Activated CD4-positive, alpha-beta T cell treated with anti-CD3 and anti-CD28 coated beads, Interleukin-2, amount 10 ng/mL, durations not matched to agents 7 days and 5 days (primary cell): ENCODE results near the gene EPHA2. TPM values are rescaled to one million over a fixed set of nuclear protein-coding genes. Genes with fewer than 3 reads are reported as not detected.

Experiments
- CTCF ChIA-PET: fragments of 350-600 bp; sonication (Branson Sonifier 250); formaldehyde crosslinking; loops from one replicate; lab custom pipeline; 2021; ENCODE audit warnings: antibody characterized with exemption; lab: Charles Lee
- POLR2A ChIA-PET: fragments of 350-600 bp; sonication (Branson Sonifier 250); formaldehyde crosslinking; loops from one replicate; lab custom pipeline; 2021; ENCODE audit warnings: antibody characterized with exemption; lab: Charles Lee
- DNase-seq: peaks from one replicate; pipeline ENCODE4 v3.0.0-alpha.2; 2020
- H3K27ac Mint-ChIP-seq: one replicate; pipeline ENCODE4 v1.8.0; 2021; ENCODE audit warnings: mild to moderate bottlenecking, moderate library complexity, mixed read lengths
- H3K27me3 Mint-ChIP-seq: one replicate; pipeline ENCODE4 v1.8.0; 2021; ENCODE audit warnings: mixed read lengths
- H3K36me3 Mint-ChIP-seq: one replicate; pipeline ENCODE4 v1.8.0; 2021; ENCODE audit warnings: low read depth, mixed read lengths
- H3K4me1 Mint-ChIP-seq: one replicate; pipeline ENCODE4 v1.8.0; 2021; ENCODE audit warnings: mixed read lengths
- H3K4me3 Mint-ChIP-seq: one replicate; pipeline ENCODE4 v1.8.0; 2021; ENCODE audit warnings: mild to moderate bottlenecking, moderate library complexity, mixed read lengths
- H3K9me3 Mint-ChIP-seq: one replicate; pipeline ENCODE4 v1.8.0; 2021; ENCODE audit warnings: mixed read lengths
- total RNA-seq, 2 experiments: library from RNA; stranded (reverse); gene quantifications; one replicate each; pipeline ENCODE4 v1.2.3, GENCODE V29; 2021

EPHA2 gene
- total RNA-seq, 2 experiments from 2014 or later: not detected

DNA sequence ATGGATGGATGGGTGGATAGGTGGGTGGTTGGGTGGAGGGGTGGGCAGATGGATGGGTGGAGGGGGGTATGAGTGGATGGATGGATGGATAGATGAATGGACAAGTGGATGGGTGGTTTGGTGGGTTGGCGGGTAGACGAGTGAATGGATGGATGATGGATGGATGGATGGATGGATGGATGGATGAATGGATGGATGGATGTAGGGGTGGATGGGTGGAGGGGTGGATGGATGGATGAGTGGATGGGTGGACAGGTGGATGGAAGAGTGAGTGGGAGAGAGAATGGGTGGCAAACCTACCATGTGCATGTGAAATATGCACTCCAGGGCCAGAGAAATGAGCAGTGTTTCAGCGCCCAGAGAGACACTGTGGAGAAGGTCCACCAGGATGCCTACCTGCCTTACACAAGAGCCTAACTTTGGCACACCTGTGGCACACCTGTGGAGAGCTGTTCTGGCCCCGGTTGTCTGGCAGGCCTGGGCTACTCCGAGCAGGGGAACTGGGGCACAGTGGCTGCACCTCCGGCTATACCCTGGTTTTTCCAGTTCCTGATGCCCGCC, 12.8 kb downstream of the EPHA2 start:
- Mint-ChIP-seq H3K9me3 (no peaks in the 10 kb centered on the region), H3K36me3 (no peaks in the 10 kb centered on the region), H3K4me1 (peaks cover 2% of the 10 kb centered on the region), H3K27ac (no peak overlapping the region), H3K4me3 (no peak overlapping the region), H3K27me3 (peaks cover 10% of the 10 kb centered on the region)
- ChIA-PET POLR2A (no interaction called here), CTCF (no interaction called here)
- no peak for DNase-seq

DNA sequence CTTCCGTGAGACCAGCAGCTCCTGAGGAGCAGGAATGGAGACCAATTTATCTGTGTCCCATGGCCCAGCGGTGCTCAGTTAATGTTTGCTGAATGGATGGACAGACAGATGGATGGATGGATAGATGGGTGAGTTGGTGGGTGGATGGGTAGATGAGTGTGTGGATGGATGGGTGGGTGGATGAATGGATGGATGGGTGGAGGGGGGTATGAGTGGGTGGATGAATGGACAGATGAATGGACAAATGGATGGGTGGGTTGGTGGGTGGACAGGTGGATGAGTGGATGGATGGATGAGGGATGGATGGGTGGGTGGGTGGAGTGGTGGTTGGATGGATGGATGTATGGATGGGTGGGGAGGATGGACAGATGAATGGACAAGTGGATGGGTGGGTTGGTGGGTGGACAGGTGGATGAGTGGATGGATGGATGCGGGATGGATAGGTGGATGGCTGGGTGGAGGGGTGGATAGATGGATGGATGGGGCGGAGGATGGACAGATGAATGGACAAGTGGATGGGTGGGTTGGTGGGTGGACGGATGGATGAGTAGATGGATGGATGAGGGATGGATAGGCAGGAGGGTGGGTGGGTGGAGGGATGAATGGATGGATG, 13.4 kb downstream of the EPHA2 start:
- no peak overlapping the region for H3K27ac Mint-ChIP-seq
- H3K36me3 Mint-ChIP-seq: no peaks in the 10 kb centered on the region
- no peaks in the 10 kb centered on the region for H3K9me3 Mint-ChIP-seq
- CTCF ChIA-PET: interaction anchor here (0.6 to 1.3 kb wide), 2 partner anchors 10 to 191 kb away, joined by 3 read pairs; no protein-coding TSS in a partner anchor
- POLR2A ChIA-PET: no interaction called here
- no peak overlapping the region for H3K4me3 Mint-ChIP-seq
- DNase-seq: no peak
- peaks cover 10% of the 10 kb centered on the region for H3K27me3 Mint-ChIP-seq
- H3K4me1 Mint-ChIP-seq: peaks cover 2% of the 10 kb centered on the region

DNA sequence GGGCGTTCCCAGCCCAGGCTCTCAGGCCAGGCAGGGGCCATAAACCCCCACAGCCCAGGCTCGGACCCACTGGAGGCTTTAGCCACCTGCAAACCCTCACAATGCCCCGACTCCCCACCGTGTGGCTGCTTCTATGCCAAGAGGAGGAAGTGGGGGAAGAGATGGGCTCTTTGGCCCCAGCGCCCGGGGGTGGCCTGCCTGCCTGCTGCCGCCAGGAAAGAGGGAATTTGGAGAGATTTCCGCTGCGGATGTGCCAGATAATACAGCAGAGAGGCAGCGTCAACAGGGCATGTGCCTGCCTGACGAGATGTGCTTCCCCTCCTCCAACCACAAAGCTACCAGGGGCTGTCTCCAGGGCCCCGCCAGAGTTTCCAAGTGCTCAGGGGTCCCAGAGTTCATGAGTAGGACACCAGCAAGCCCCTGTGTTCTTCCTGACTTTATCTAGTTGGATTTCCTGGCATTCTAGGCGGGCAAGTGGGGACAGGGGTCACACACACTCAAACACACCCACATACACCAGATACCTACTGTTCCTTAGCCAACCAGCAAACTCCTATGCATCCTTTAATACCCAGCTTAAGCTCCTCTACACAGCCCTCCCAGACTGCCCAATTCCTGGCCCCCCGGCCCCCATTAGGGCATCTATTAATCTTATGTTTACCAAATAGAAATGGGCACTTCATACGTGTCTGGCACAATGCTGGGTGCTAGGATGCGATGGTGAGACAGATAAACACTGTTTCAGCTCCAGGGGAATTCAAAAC, 14.1 kb downstream of the EPHA2 start:
- DNase-seq: no peak
- POLR2A ChIA-PET: no interaction called here
- CTCF ChIA-PET: interaction anchor here (0.6 to 1.3 kb wide), 2 partner anchors 11 to 191 kb away, joined by 3 read pairs; no protein-coding TSS in a partner anchor
- H3K27ac Mint-ChIP-seq: no peak overlapping the region
- H3K4me3 Mint-ChIP-seq: no peak overlapping the region
- H3K36me3 Mint-ChIP-seq: no peaks in the 10 kb centered on the region
- no peaks in the 10 kb centered on the region for H3K9me3 Mint-ChIP-seq
- peaks cover 9% of the 10 kb centered on the region for H3K27me3 Mint-ChIP-seq
- peaks cover 2% of the 10 kb centered on the region for H3K4me1 Mint-ChIP-seq

DNA sequence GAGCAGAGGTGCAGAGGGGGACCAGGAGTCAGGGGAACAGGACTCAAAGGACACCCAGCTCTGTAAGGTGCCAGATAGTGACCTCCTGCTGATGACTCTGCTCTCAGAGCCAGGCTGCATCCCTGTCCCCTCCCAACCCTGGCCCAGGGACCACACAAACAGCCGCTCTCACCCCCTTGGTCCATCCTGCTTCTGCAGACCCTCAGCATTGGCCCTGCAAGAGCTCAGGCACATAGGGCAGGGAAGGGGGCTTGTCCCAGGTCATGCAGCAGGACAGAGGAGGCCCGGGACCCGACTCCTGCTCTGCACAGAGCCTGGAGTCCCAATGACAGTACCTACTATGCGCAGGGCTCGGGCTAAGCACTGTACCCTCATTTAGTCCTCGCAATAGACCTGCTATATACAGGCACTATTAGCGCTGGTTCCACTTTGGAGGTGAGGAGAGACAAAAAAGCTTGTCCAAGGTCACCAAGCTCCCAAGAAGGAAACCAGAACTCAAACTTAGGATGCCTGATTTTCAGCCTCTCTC, 15.7 kb downstream of the EPHA2 start:
- H3K9me3 Mint-ChIP-seq: no peaks in the 10 kb centered on the region
- no peaks in the 10 kb centered on the region for H3K36me3 Mint-ChIP-seq
- H3K4me1 Mint-ChIP-seq: peaks cover 2% of the 10 kb centered on the region
- no peak overlapping the region for H3K4me3 Mint-ChIP-seq
- DNase-seq: no peak
- ChIA-PET CTCF (interaction anchor here (1.5 to 1.6 kb wide), 2 partner anchors 13 kb away, joined by 3 read pairs; no protein-coding TSS in a partner anchor), POLR2A (no interaction called here)
- H3K27ac Mint-ChIP-seq: no peak overlapping the region
- peaks cover 7% of the 10 kb centered on the region for H3K27me3 Mint-ChIP-seq

DNA sequence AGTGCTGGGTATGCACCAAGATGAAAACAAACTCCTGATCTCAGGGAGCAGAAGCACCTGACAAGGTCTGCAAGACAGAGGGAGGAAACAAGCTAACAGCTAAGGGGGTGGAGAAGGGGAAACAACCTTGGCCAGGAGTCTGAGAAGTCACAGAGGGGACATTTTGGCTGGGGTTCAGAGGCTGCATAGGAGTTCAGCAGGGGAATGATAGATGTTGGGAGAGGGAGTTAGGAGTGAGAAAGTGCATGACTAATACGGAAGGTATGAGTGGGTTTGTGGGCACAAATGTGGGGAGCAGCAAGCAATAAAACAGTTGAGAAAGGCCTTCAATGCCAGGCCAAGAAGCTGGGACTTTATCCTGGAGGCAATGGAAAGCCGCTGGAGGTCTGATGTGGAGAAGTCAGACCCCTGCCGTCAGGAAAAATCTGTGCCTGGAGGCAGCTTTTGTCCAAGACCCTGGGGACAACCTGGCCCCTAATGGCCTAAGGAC, 16.4 kb downstream of the EPHA2 start:
- Mint-ChIP-seq H3K36me3 (no peaks in the 10 kb centered on the region), H3K4me3 (no peak overlapping the region), H3K27me3 (peaks cover 7% of the 10 kb centered on the region), H3K4me1 (peaks cover 2% of the 10 kb centered on the region), H3K27ac (no peak overlapping the region), H3K9me3 (no peaks in the 10 kb centered on the region)
- ChIA-PET POLR2A (no interaction called here), CTCF (interaction anchor here (1.5 to 1.6 kb wide), 2 partner anchors 13 to 14 kb away, joined by 3 read pairs; no protein-coding TSS in a partner anchor)
- no peak for DNase-seq

DNA sequence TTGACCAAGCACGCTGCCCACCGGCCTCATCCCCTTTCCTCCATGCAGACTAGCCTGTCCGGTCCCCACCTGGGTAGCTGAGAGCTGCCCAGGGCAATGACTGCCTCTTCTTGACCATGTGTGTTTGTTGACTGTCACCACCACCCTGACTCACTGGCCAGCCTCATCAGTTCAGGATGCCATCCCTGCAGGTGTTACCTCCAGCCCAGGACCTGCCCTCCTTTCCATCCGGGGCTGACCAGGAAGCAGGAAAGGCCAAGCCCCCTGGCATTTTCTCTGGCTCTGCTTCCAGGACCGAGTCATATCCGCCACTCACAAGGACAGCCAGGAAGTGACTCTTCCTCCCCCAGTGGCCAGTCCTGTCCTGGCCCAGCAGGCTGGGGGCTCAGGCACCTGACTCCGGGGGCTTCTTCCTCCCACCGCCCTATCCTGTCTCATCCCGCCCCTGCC, 17.1 kb downstream of the EPHA2 start:
- H3K9me3 Mint-ChIP-seq: no peaks in the 10 kb centered on the region
- CTCF ChIA-PET: interaction anchor here (1.5 to 1.6 kb wide), 2 partner anchors 12 to 14 kb away, joined by 3 read pairs; no protein-coding TSS in a partner anchor
- POLR2A ChIA-PET: no interaction called here
- H3K4me3 Mint-ChIP-seq: no peak overlapping the region
- H3K27me3 Mint-ChIP-seq: peaks cover 7% of the 10 kb centered on the region
- DNase-seq: no peak
- H3K4me1 Mint-ChIP-seq: peaks cover 2% of the 10 kb centered on the region
- no peak overlapping the region for H3K27ac Mint-ChIP-seq
- no peaks in the 10 kb centered on the region for H3K36me3 Mint-ChIP-seq

DNA sequence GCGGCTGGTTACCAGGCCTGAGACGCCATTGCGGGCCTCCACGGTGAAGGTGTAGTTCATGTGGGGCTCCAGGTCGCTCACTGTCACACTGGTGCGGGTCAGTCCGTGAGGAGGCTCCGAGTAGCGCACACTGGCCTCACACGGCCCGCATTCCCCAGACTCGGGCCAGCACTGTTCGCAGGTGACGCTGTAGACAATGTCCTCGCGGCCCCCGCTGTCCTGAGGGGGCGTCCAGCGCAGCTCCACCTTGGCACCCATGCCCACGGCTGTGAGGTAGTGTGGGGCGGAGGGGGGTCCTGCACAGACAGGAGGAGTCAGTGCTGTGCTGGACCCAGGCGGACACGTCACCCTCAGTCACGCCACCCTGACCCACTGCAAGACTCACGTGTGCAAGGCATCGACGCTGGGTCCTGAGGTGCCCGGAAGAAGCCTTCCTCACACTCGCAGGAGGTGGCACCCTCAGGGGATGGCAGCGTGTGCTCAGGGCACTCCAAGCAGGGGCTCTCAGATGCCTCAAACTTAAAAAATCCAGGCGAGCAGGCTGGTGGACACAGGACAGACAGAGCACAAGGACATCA, 17.9 kb downstream of the EPHA2 start:
- no peak overlapping the region for H3K4me3 Mint-ChIP-seq
- H3K27ac Mint-ChIP-seq: no peak overlapping the region
- H3K9me3 Mint-ChIP-seq: no peaks in the 10 kb centered on the region
- peaks cover 2% of the 10 kb centered on the region for H3K4me1 Mint-ChIP-seq
- H3K36me3 Mint-ChIP-seq: no peaks in the 10 kb centered on the region
- DNase-seq: no peak
- POLR2A ChIA-PET: no interaction called here
- CTCF ChIA-PET: no interaction called here
- peaks cover 7% of the 10 kb centered on the region for H3K27me3 Mint-ChIP-seq

DNA sequence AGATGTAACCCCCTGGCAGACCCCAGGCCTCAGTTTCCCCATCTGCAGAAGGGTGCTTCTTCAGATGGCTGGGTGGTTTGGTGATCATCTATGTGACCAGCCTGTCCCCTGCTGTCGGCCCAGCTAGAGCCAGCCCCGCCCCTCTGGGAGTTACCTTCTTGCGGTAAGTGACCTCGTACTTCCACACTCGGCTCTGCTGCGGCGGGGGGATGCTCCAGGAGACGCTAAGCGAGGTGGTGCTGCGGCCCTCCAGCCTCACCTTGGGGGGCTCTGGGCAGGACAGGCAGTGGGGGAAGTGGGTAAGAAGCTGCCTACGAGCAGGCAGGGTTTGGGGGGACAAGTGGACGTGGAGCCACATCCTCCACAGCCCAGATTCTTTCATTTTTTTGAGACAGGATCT, 20.4 kb downstream of the EPHA2 start:
- no peaks in the 10 kb centered on the region for H3K4me1 Mint-ChIP-seq

DNA sequence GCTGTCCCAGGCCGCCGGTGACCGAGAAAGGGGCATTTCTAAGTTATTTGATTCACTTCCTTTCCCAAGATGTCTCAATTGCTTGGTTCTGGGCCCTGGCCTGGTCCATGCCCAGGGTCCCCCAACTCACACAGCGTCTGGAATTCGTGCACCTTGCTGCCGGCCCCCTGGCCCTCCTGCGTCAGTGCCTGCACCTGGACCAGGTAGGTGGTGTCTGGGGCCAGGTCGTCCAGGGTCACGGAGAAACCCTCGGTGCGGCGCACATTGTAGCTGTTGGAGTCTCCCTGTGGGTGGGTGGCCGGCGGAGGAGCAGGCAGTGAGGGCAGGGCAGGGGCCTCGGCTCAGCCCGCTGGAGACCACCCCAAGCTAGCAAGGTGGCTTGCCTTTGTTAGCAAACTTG, 21.0 kb downstream of the EPHA2 start:
- ChIA-PET CTCF (interaction anchor here (1.3 kb wide), 1 partner anchor 52 kb away, joined by 3 read pairs; no protein-coding TSS in a partner anchor), POLR2A (no interaction called here)
- DNase-seq: no peak
- H3K9me3 Mint-ChIP-seq: no peaks in the 10 kb centered on the region
- H3K27ac Mint-ChIP-seq: no peak overlapping the region
- H3K4me1 Mint-ChIP-seq: no peaks in the 10 kb centered on the region
- H3K27me3 Mint-ChIP-seq: peaks cover 1% of the 10 kb centered on the region
- H3K36me3 Mint-ChIP-seq: no peaks in the 10 kb centered on the region
- H3K4me3 Mint-ChIP-seq: no peak overlapping the region

More for the DNA sequence above, 20.4 kb downstream of the EPHA2 start:
- Mint-ChIP-seq H3K27me3 (peaks cover 1% of the 10 kb centered on the region), H3K9me3 (no peaks in the 10 kb centered on the region), H3K4me3 (no peak overlapping the region), H3K36me3 (no peaks in the 10 kb centered on the region), H3K27ac (no peak overlapping the region)
- POLR2A ChIA-PET: interaction anchor here (0.6 kb wide), 1 partner anchor 9 kb away, joined by 3 read pairs; no protein-coding TSS in a partner anchor
- CTCF ChIA-PET: interaction anchor here (0.7 to 1.3 kb wide), 2 partner anchors 44 to 53 kb away, joined by 3 to 5 read pairs; no protein-coding TSS in a partner anchor
- DNase-seq: no peak

DNA sequence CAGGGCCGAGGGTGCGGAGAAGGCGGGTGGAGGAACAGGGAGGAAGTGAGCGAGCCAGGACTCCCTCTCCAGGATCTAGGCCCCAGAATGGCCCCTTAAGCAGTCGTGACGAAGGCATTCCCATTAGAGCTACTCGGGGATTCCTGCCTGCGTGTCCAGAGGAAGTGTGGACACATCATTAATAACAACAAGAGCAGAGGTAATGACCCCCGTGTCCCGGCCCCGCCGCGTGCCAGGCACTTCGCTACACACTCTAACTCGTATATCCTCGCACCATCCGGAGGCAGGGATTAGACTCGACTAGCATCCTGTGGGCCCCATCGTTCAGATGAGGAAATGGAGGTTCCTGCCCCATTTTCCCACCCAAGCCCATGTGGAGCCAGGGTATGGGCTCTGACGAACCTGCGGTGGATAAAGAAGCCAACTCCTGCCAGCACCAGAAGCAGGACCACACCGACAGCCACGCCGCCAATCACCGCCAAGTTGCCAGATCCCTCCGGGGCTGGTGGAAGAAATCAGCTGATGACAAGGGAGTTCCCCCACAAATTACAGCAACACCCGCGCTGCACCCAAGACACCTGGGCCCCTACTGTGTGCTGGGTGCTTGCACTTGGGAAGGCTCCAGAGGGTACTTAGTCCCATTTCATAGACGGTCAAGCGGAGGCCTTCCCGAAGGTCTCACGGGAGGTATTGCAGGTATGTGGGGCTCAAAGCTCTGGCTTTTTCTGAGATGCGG, 21.6 kb downstream of the EPHA2 start:
- Mint-ChIP-seq H3K36me3 (no peaks in the 10 kb centered on the region), H3K9me3 (no peaks in the 10 kb centered on the region), H3K4me3 (no peak overlapping the region), H3K27ac (no peak overlapping the region), H3K27me3 (no peaks in the 10 kb centered on the region), H3K4me1 (no peaks in the 10 kb centered on the region)
- ChIA-PET CTCF (interaction anchor here (1.3 kb wide), 1 partner anchor 52 kb away, joined by 3 read pairs; no protein-coding TSS in a partner anchor), POLR2A (no interaction called here)
- DNase-seq: no peak

DNA sequence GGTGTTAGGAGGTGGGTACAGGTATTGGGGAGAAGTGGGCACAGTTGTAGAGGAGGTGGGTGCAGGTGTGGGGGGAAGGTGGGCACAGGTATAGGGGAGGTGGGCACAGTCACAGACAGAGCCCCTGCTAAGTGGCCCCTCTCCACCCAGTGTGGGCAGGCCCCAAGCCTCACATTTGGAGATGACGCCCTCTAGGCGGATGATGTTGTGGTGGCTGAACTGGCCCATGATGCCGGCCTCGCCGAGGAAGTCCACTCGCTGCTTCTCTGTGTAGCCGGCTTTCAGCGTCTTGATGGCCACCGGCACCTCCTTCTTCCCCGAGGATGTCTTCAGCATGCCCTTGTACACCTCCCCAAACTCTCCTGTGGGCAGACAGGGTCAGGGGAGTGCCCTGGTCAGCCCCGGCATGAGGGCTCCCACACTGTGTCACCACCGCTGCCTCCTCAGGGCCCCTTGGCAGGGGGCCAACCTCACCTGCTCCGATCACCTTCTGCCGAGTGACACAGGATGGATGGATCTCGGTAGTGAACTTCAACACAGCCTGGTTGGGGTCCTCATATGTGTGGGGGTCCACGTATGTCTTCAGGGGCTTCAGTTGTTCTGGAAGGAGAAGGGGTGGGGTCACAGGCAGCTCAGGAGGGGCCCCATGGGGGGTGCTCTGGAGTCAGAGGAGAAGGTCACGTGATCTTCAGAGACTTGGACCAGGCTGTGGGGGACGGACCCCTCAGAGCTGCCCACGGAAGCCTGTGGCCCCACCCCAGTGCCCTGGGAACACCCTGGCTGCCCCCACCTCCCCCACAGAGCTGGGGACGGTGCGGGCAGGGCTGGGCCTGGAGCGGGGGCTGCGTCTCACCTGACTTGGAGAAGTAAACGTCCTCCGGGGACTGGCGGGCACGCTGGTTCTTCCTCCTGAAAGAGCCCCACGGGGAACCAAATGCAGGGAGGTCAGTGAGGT, 22.6 kb downstream of the EPHA2 start:
- H3K4me3 Mint-ChIP-seq: no peak overlapping the region
- ChIA-PET POLR2A (no interaction called here), CTCF (no interaction called here)
- no peaks in the 10 kb centered on the region for H3K4me1 Mint-ChIP-seq
- no peaks in the 10 kb centered on the region for H3K36me3 Mint-ChIP-seq
- no peaks in the 10 kb centered on the region for H3K9me3 Mint-ChIP-seq
- no peaks in the 10 kb centered on the region for H3K27me3 Mint-ChIP-seq
- DNase-seq: no peak
- no peak overlapping the region for H3K27ac Mint-ChIP-seq
